ENCODE data around the gene N4BP2.
"Not testable (repeated sequence)": the region's sequence is repeated elsewhere in the genome, so short reads cannot be mapped to it uniquely, and the experiment has no call there.

The N4BP2 gene

GRCh38 chr4:40056716-40057585, at the start of gene N4BP2:
Gene N4BP2 (plus strand): TSS chr4:40056850. CDS start chr4:40097341, 40,491 bp downstream.
- in situ Hi-C loops (cut with MboI; ENCODE audit: low pct_unique_long_range_greater_than_20kb, low sequenced_read_pairs, unreplicated experiment): loop anchor here (10.0 kb wide), 1 partner anchor 268 kb away; no protein-coding TSS in a partner anchor
- DNase-seq (ENCODE audit: low spot score): peak; percentile 89
- TF ChIP-seq CTCF (IDR thresholded peaks at IDR 0.05; ENCODE audit: extremely low read depth, insufficient read depth, missing control alignments): peak; percentile 96

GRCh38 chr4:40016007-40016406, 40.6 kb upstream of the N4BP2 start:
- TF ChIP-seq CTCF (IDR thresholded peaks at IDR 0.05; ENCODE audit: extremely low read depth, insufficient read depth, missing control alignments): no peak
- no peak for DNase-seq (ENCODE audit: low spot score)
- in situ Hi-C loops (cut with MboI; ENCODE audit: low pct_unique_long_range_greater_than_20kb, low sequenced_read_pairs, unreplicated experiment): no loop called here

- no peak for DNase-seq (ENCODE audit: low spot score)
- TF ChIP-seq CTCF (IDR thresholded peaks at IDR 0.05; ENCODE audit: extremely low read depth, insufficient read depth, missing control alignments): no peak
- in situ Hi-C loops (cut with MboI; ENCODE audit: low pct_unique_long_range_greater_than_20kb, low sequenced_read_pairs, unreplicated experiment): no loop called here
Observed at GRCh38 chr4:40020221-40020620, 36.4 kb upstream of the N4BP2 start.

- DNase-seq (ENCODE audit: low spot score); in situ Hi-C loops (cut with MboI; ENCODE audit: low pct_unique_long_range_greater_than_20kb, low sequenced_read_pairs, unreplicated experiment): not testable (repeated sequence)
Observed at GRCh38 chr4:40021116-40021515, 35.5 kb upstream of the N4BP2 start.

- in situ Hi-C loops (cut with MboI; ENCODE audit: low pct_unique_long_range_greater_than_20kb, low sequenced_read_pairs, unreplicated experiment); DNase-seq (ENCODE audit: low spot score): not testable (repeated sequence)
Observed at GRCh38 chr4:40024049-40024448, 32.6 kb upstream of the N4BP2 start.

GRCh38 chr4:40032785-40033184, 23.9 kb upstream of the N4BP2 start:
- in situ Hi-C loops (cut with MboI; ENCODE audit: low pct_unique_long_range_greater_than_20kb, low sequenced_read_pairs, unreplicated experiment): no loop called here
- TF ChIP-seq CTCF (IDR thresholded peaks at IDR 0.05; ENCODE audit: extremely low read depth, insufficient read depth, missing control alignments): no peak
- no peak for DNase-seq (ENCODE audit: low spot score)

GRCh38 chr4:40033613-40034012, 23.0 kb upstream of the N4BP2 start:
- TF ChIP-seq CTCF (IDR thresholded peaks at IDR 0.05; ENCODE audit: extremely low read depth, insufficient read depth, missing control alignments): no peak
- in situ Hi-C loops (cut with MboI; ENCODE audit: low pct_unique_long_range_greater_than_20kb, low sequenced_read_pairs, unreplicated experiment): no loop called here
- no peak for DNase-seq (ENCODE audit: low spot score)
